ENCODE measurements around the gene TBC1D7. TPM values are rescaled to one million over a fixed set of nuclear protein-coding genes. Genes with fewer than 3 reads are reported as not detected.
"Not testable (repeated sequence)": the region's sequence is repeated elsewhere in the genome, so short reads cannot be mapped to it uniquely, and the experiment has no call there.

TBC1D7 gene
- polyA plus RNA-seq, 1 experiment = 18.6 TPM

GRCh38 chr6:13331516-13332348 lies 3.4 kb upstream of the TBC1D7 start:
- CTCF ChIA-PET = interaction anchor here (0.7 to 8.5 kb wide), 18 partner anchors 16 to 428 kb away, joined by 3 to 147 read pairs (median 4); no protein-coding TSS in a partner anchor
- H3K36me3 ChIP-seq (ENCODE audit: control insufficient read depth, insufficient read depth, low read length) = no peaks in the 10 kb centered on the region
- peak; percentile 60 for TF ChIP-seq CTCF (IDR thresholded peaks at IDR 0.05; ENCODE audit: insufficient read depth, low read depth, low read length)
- no peaks in the 10 kb centered on the region for H3K27me3 ChIP-seq (ENCODE audit: control insufficient read depth, insufficient read depth, low read length)
- H3K4me3 ChIP-seq (ENCODE audit: low read depth, low read length) = no peak overlapping the region
- DNase-seq (ENCODE audit: low read depth) = no peak
- POLR2A ChIA-PET = no interaction called here

- POLR2A ChIA-PET = no interaction called here
Observed at GRCh38 chr6:13328875-13329183, 492 bp upstream of the TBC1D7 start.

GRCh38 chr6:13327691-13328075 lies 654 bp downstream of the TBC1D7 start:
- peak overlapping the region; percentile 95 for H3K4me3 ChIP-seq (ENCODE audit: low read depth, low read length)
- no peaks in the 10 kb centered on the region for H3K27me3 ChIP-seq (ENCODE audit: control insufficient read depth, insufficient read depth, low read length)
- no peak for TF ChIP-seq CTCF (IDR thresholded peaks at IDR 0.05; ENCODE audit: insufficient read depth, low read depth, low read length)
- CTCF ChIA-PET = interaction anchor here (0.8 to 8.5 kb wide), 6 partner anchors 49 to 420 kb away, joined by 3 to 147 read pairs (median 9); partner anchors contain the start of gene SIRT5
- POLR2A ChIA-PET = no interaction called here
- DNase-seq (ENCODE audit: low read depth) = no peak
- peaks cover 1% of the 10 kb centered on the region; the same call in 1 of the 2 replicates for H3K36me3 ChIP-seq (ENCODE audit: control insufficient read depth, insufficient read depth, low read length)

More at GRCh38 chr6:13328875-13329183, 492 bp upstream of the TBC1D7 start:
- CTCF ChIA-PET = interaction anchor here (1.8 to 8.5 kb wide), 4 partner anchors 134 to 421 kb away, joined by 7 to 147 read pairs (median 49); partner anchors contain the start of gene SIRT5
- no peaks in the 10 kb centered on the region for H3K27me3 ChIP-seq (ENCODE audit: control insufficient read depth, insufficient read depth, low read length)
- peak overlapping the region; percentile 95 for H3K4me3 ChIP-seq (ENCODE audit: low read depth, low read length)
- DNase-seq (ENCODE audit: low read depth) = no peak
- no peak for TF ChIP-seq CTCF (IDR thresholded peaks at IDR 0.05; ENCODE audit: insufficient read depth, low read depth, low read length)
- H3K36me3 ChIP-seq (ENCODE audit: control insufficient read depth, insufficient read depth, low read length) = no peaks in the 10 kb centered on the region

GRCh38 chr6:13326031-13326586 lies 2.2 kb downstream of the TBC1D7 start:
- H3K36me3 ChIP-seq (ENCODE audit: control insufficient read depth, insufficient read depth, low read length); CTCF ChIA-PET; H3K4me3 ChIP-seq (ENCODE audit: low read depth, low read length); POLR2A ChIA-PET; H3K27me3 ChIP-seq (ENCODE audit: control insufficient read depth, insufficient read depth, low read length); DNase-seq (ENCODE audit: low read depth): not testable (repeated sequence)

GRCh38 chr6:13319891-13320564 lies 8.3 kb downstream of the TBC1D7 start:
- POLR2A ChIA-PET = no interaction called here
- CTCF ChIA-PET = interaction anchor here (0.7 to 0.9 kb wide), 3 partner anchors 125 to 264 kb away, joined by 3 to 6 read pairs (median 5); no protein-coding TSS in a partner anchor
- DNase-seq (ENCODE audit: low read depth) = no peak

More at GRCh38 chr6:13319891-13320564, 8.3 kb downstream of the TBC1D7 start:
- TF ChIP-seq CTCF (IDR thresholded peaks at IDR 0.05; ENCODE audit: insufficient read depth, low read depth, low read length) = no peak
- no peaks in the 10 kb centered on the region for H3K27me3 ChIP-seq (ENCODE audit: control insufficient read depth, insufficient read depth, low read length)
- H3K4me3 ChIP-seq (ENCODE audit: low read depth, low read length) = no peak overlapping the region
- H3K36me3 ChIP-seq (ENCODE audit: control insufficient read depth, insufficient read depth, low read length) = peaks cover 8% of the 10 kb centered on the region

All from BJ (cell line).